ENCODE results near the gene TM4SF4. TPM values are rescaled to one million over a fixed set of nuclear protein-coding genes. Genes with fewer than 3 reads are reported as not detected.
A peak's percentile ranks its signal among the peaks of the same experiment; 100 is the strongest.

Gene TM4SF4, protein sequence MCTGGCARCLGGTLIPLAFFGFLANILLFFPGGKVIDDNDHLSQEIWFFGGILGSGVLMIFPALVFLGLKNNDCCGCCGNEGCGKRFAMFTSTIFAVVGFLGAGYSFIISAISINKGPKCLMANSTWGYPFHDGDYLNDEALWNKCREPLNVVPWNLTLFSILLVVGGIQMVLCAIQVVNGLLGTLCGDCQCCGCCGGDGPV
- not detected in 2 replicates for total RNA-seq (2022)
- percentile 12 among the genes with signal in this experiment for Bru-seq, nascent RNA
- BruChase-seq, experiment 1, labeled RNA remaining after a 6-hour chase: percentile 4 among the genes with signal in this experiment
- percentile 8 among the genes with signal in this experiment for BruChase-seq, experiment 2, labeled RNA remaining after a 2-hour chase
- long read RNA-seq: 0 reads

DNA sequence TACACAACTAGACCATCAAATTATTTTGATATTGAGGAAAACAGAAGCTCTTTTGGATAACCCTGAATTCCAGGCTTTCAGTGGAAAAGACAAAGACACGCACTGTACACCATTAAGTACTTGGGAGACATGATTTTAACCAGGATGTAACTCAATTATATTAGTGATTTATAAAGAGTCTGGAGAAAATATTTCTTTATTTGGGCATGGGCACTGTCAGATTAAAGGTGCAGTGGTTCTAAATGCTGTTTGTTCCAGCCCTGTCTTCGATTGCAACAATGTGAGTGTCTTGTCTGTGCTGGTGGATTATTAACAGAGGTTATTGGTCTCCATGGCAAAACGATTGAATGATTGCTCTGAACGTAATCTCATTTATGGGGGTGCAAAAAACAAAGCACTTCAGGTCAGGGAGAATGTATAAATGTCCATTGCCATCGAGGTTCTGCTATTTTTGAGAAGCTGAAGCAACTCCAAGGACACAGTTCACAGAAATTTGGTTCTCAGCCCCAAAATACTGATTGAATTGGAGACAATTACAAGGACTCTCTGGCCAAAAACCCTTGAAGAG lies at the start of gene TM4SF4:
TM4SF4 (plus strand) TSS at position 448 of the 568 bp plus-strand sequence. CDS start 181 bp downstream, outside the sequence.
- H3K36me3 Mint-ChIP-seq (ENCODE audit: insufficient read depth, unreplicated experiment): no peaks in the 10 kb centered on the region
- no peaks in the 10 kb centered on the region for H3K27me3 Mint-ChIP-seq (ENCODE audit: insufficient read depth, unreplicated experiment)
- CTCF ChIA-PET: interaction anchor here (0.5 to 10.0 kb wide), 22 partner anchors 13 to 1068 kb away, joined by 3 to 155 read pairs (median 4); partner anchors contain the start of gene COMMD2

DNA sequence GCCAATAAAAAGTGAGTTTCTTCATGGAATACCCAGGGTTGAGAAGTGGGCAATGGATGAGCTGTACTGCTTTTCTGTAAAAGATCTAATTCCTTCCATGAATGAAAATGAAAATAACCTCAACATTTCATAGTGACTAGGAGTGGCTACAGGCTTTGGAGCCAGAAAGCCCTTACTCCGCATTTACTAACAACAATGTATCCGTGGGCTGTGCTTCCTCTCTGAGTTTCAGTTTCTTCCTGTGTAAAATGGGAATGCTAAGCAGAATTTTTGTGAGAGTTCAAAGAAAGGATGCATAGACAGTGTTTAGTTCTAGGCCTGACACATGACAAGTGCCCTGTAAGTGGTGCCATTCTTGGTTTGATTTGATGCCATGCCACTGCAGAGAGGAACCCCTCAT lies 49.6 kb upstream of the TM4SF4 start:
- Mint-ChIP-seq H3K9me3 (ENCODE audit: unreplicated experiment) (no peaks in the 10 kb centered on the region), H3K27ac (ENCODE audit: low read depth, unreplicated experiment) (no peak overlapping the region), H3K36me3 (ENCODE audit: insufficient read depth, unreplicated experiment) (no peaks in the 10 kb centered on the region), H3K27me3 (ENCODE audit: insufficient read depth, unreplicated experiment) (no peaks in the 10 kb centered on the region), H3K4me1 (ENCODE audit: insufficient read depth, unreplicated experiment) (no peaks in the 10 kb centered on the region), H3K4me3 (ENCODE audit: unreplicated experiment) (no peak overlapping the region)
- BruUV-seq (replicated peaks): no TSS peak
- DNase-seq (ENCODE audit: unreplicated experiment): no peak
- intact Hi-C loops (cut with micrococcal nuclease): no loop called here
- CTCF ChIA-PET: interaction anchor here (0.5 kb wide), 1 partner anchor 48 kb away, joined by 3 read pairs; no protein-coding TSS in a partner anchor
- TF ChIP-seq, protein P1, sequence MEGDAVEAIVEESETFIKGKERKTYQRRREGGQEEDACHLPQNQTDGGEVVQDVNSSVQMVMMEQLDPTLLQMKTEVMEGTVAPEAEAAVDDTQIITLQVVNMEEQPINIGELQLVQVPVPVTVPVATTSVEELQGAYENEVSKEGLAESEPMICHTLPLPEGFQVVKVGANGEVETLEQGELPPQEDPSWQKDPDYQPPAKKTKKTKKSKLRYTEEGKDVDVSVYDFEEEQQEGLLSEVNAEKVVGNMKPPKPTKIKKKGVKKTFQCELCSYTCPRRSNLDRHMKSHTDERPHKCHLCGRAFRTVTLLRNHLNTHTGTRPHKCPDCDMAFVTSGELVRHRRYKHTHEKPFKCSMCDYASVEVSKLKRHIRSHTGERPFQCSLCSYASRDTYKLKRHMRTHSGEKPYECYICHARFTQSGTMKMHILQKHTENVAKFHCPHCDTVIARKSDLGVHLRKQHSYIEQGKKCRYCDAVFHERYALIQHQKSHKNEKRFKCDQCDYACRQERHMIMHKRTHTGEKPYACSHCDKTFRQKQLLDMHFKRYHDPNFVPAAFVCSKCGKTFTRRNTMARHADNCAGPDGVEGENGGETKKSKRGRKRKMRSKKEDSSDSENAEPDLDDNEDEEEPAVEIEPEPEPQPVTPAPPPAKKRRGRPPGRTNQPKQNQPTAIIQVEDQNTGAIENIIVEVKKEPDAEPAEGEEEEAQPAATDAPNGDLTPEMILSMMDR (IDR thresholded peaks at IDR 0.05; ENCODE audit: unreplicated experiment): no peak
- POLR2A ChIA-PET: no interaction called here

More for the DNA sequence above, at the start of gene TM4SF4:
- intact Hi-C loops (cut with micrococcal nuclease): no loop called here
- BruUV-seq (replicated peaks): no TSS peak
- TF ChIP-seq, protein P1 (IDR thresholded peaks at IDR 0.05; ENCODE audit: unreplicated experiment): no peak
- Mint-ChIP-seq H3K4me1 (ENCODE audit: insufficient read depth, unreplicated experiment) (peaks cover 17% of the 10 kb centered on the region), H3K9me3 (ENCODE audit: unreplicated experiment) (no peaks in the 10 kb centered on the region), H3K4me3 (ENCODE audit: unreplicated experiment) (no peak within 1 kb of the TSS), H3K27ac (ENCODE audit: low read depth, unreplicated experiment) (peak within 1 kb of the TSS; percentile 33)
- POLR2A ChIA-PET: interaction anchor here (0.6 to 3.9 kb wide), 19 partner anchors 8 to 176 kb away, joined by 3 to 31 read pairs (median 5); partner anchors contain the start of gene TM4SF1
- DNase-seq (ENCODE audit: unreplicated experiment): no peak

DNA sequence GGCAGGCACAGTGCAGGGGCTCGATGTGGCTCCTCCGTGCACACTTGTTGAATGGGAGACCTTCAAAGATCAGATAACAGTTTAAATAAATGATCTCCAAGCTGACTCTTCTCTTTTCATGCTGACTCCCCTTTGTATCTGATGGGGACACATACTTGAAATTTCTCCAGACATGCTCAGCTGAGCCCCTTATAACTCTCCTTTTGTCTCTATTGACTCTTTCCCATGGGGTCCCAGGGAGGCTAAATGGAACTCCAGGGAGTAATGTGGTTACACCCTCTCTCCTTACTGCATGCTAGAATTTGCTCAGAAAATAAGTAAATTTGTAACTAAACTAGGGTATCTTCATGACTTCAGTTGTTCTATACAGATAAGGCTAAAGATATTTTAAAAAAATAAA lies 48.2 kb upstream of the TM4SF4 start:
- ChIA-PET CTCF (no interaction called here), POLR2A (interaction anchor here (0.6 kb wide), 1 partner anchor 753 kb away, joined by 3 read pairs; no protein-coding TSS in a partner anchor)
- Mint-ChIP-seq H3K27ac (ENCODE audit: low read depth, unreplicated experiment) (no peak overlapping the region), H3K4me3 (ENCODE audit: unreplicated experiment) (no peak overlapping the region), H3K27me3 (ENCODE audit: insufficient read depth, unreplicated experiment) (no peaks in the 10 kb centered on the region), H3K36me3 (ENCODE audit: insufficient read depth, unreplicated experiment) (no peaks in the 10 kb centered on the region), H3K4me1 (ENCODE audit: insufficient read depth, unreplicated experiment) (no peaks in the 10 kb centered on the region), H3K9me3 (ENCODE audit: unreplicated experiment) (no peaks in the 10 kb centered on the region)
- intact Hi-C loops (cut with micrococcal nuclease): no loop called here
- DNase-seq (ENCODE audit: unreplicated experiment): no peak
- TF ChIP-seq, protein P1 (IDR thresholded peaks at IDR 0.05; ENCODE audit: unreplicated experiment): no peak
- no TSS peak for BruUV-seq (replicated peaks)

DNA sequence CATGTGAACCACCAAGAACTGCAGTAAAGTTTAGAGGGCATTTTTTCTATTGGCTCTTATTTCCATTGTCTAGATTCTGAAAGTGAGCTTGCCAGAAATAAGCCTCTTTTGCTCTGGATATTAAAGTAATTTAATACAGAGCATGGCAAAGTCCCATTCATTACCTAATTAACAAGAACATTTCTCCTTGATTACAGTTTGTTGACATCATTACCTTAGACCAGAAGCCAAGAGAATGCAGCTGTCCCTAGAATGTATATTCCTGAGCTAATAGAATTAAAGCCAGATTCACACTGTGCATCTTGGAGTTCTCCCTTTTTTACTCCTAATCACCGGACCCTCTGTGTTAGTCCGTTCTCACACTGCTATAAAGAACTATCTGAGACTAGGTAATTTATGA lies 46.4 kb upstream of the TM4SF4 start:
- intact Hi-C loops (cut with micrococcal nuclease): no loop called here
- ChIA-PET CTCF (no interaction called here), POLR2A (no interaction called here)
- Mint-ChIP-seq H3K9me3 (ENCODE audit: unreplicated experiment) (no peaks in the 10 kb centered on the region), H3K4me3 (ENCODE audit: unreplicated experiment) (no peak overlapping the region), H3K36me3 (ENCODE audit: insufficient read depth, unreplicated experiment) (no peaks in the 10 kb centered on the region), H3K27ac (ENCODE audit: low read depth, unreplicated experiment) (no peak overlapping the region), H3K27me3 (ENCODE audit: insufficient read depth, unreplicated experiment) (no peaks in the 10 kb centered on the region), H3K4me1 (ENCODE audit: insufficient read depth, unreplicated experiment) (no peaks in the 10 kb centered on the region)
- no peak for DNase-seq (ENCODE audit: unreplicated experiment)
- BruUV-seq (replicated peaks): no TSS peak
- TF ChIP-seq, protein P1 (IDR thresholded peaks at IDR 0.05; ENCODE audit: unreplicated experiment): no peak
